Ascending aorta (tissue), 2 donors: ENCODE measurements around the gene ALOX12B. TPM values are rescaled to one million over a fixed set of nuclear protein-coding genes. Genes with fewer than 3 reads are reported as not detected.
"Not testable (repeated sequence)": the region's sequence is repeated elsewhere in the genome, so short reads cannot be mapped to it uniquely, and the experiment has no call there.

Experiments
- DNase-seq, 2 donors: peaks; one replicate each; pipeline ENCODE4 v3.0.0-alpha.2; 2019; ENCODE audit warnings: low spot score in 2 of 2
- H3K27ac ChIP-seq, 2 donors: fragments of 200-600 bp; sonication (generic); one replicate each; pipeline ENCODE4 v1.5.1; 2016 to 2017; ENCODE audit warnings: mild to moderate bottlenecking in 1 of 2
- H3K27me3 ChIP-seq: fragments of 200-600 bp; sonication (generic); one replicate; pipeline ENCODE4 v1.5.1; 2017
- H3K36me3 ChIP-seq, 2 donors: fragments of 200-600 bp; sonication (generic); one replicate each; pipeline ENCODE4 v1.5.1; 2016
- H3K4me1 ChIP-seq, 2 donors: fragments of 200-600 bp; sonication (generic); one replicate each; pipeline ENCODE4 v1.5.1; 2016 to 2017; ENCODE audit warnings: mild to moderate bottlenecking in 1 of 2
- H3K4me3 ChIP-seq, 2 donors: fragments of 200-600 bp; sonication (generic); one replicate each; pipeline ENCODE4 v1.5.1; 2016 to 2017; ENCODE audit warnings: mild to moderate bottlenecking in 1 of 2
- H3K9me3 ChIP-seq, 2 donors: fragments of 200-600 bp; sonication (generic); one replicate each; pipeline ENCODE4 v1.5.1; 2016
- intact Hi-C: fragments of 100-400 bp; cut with DNase I; formaldehyde crosslinking; loops from one replicate; pipeline ENCODE4 v1.15.1; 2023
- total RNA-seq: library from RNA; depleted of rRNA; stranded (reverse); fragments of >200 nt; gene quantifications from one replicate; pipeline ENCODE4 v1.1.0, GENCODE V29; 2016
- TF ChIP-seq, protein P1 (sequence below), 3 experiments: fragments of 200-600 bp in 2 of 3; fragments of 450-650 bp in 1 of 3; sonication (generic) in 2 of 3; IDR thresholded peaks; one replicate each; pipeline ENCODE4 v1.5.1; 2016 to 2019; ENCODE audit warnings: antibody characterized with exemption in 3 of 3, mild to moderate bottlenecking in 1 of 3, moderate library complexity in 1 of 3

Gene ALOX12B
- total RNA-seq, 1 donor from 2014 or later: not detected

- TF ChIP-seq, protein P1, sequence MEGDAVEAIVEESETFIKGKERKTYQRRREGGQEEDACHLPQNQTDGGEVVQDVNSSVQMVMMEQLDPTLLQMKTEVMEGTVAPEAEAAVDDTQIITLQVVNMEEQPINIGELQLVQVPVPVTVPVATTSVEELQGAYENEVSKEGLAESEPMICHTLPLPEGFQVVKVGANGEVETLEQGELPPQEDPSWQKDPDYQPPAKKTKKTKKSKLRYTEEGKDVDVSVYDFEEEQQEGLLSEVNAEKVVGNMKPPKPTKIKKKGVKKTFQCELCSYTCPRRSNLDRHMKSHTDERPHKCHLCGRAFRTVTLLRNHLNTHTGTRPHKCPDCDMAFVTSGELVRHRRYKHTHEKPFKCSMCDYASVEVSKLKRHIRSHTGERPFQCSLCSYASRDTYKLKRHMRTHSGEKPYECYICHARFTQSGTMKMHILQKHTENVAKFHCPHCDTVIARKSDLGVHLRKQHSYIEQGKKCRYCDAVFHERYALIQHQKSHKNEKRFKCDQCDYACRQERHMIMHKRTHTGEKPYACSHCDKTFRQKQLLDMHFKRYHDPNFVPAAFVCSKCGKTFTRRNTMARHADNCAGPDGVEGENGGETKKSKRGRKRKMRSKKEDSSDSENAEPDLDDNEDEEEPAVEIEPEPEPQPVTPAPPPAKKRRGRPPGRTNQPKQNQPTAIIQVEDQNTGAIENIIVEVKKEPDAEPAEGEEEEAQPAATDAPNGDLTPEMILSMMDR (IDR thresholded peaks at IDR 0.05): no peak
- Histone ChIP-seq H3K36me3 (no peaks in the 10 kb centered on the region), H3K27ac (no peak overlapping the region), H3K4me3 (no peak overlapping the region), H3K9me3 (no peaks in the 10 kb centered on the region), H3K27me3 (no peaks in the 10 kb centered on the region), H3K4me1 (no peaks in the 10 kb centered on the region)
- no peak for DNase-seq
- intact Hi-C loops: no loop called here
Observed at GRCh38 chr17:8032442-8032841, 55.1 kb downstream of the ALOX12B start.

DNA sequence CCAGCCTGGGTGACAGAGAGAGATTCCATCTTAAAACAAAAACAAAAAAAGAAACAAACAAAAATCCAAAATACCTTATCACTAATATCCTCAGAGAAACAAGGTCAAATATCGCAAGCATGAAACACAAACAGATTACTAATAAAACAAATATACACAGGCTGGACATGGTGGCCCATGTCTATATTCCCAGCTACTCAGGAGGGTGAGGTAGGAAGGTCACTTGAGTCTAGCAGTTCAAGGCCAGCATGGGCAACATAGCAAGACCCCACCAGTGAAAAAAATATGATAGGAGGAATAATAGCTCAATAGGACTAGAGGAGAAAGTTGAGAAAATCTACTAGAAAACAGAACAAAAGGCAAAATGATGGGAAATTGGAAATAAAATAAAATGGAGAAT, 55.6 kb downstream of the ALOX12B start:
- DNase-seq: no peak
- no peak overlapping the region for H3K27ac ChIP-seq
- no peak overlapping the region for H3K4me3 ChIP-seq
- no peaks in the 10 kb centered on the region for H3K4me1 ChIP-seq
- H3K9me3 ChIP-seq: no peaks in the 10 kb centered on the region
- TF ChIP-seq, protein P1 (IDR thresholded peaks at IDR 0.05): no peak
- intact Hi-C loops: no loop called here
- no peaks in the 10 kb centered on the region for H3K27me3 ChIP-seq
- no peaks in the 10 kb centered on the region for H3K36me3 ChIP-seq

DNA sequence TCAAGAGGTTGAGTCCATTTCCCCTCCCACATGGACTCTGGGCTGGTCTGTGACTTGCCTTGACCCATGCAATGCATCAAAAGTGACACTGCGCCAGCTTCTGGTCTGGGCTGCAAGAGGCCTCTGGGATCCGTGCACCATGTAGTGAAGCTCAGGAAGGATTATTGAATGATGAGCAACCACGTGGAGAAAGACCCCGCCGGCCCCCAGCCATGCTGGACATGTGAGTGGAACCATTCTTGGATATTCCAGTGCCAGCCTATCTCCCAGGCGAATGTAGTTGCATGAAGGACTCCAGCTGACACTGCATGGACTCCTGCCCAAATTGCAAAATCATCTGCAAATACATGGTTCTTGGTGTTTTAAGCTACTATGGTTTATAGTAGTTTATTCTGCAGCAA, 56.3 kb downstream of the ALOX12B start:
- TF ChIP-seq, protein P1 (IDR thresholded peaks at IDR 0.05): no peak
- H3K4me3 ChIP-seq: no peak overlapping the region
- H3K27ac ChIP-seq: no peak overlapping the region
- intact Hi-C loops: no loop called here
- no peaks in the 10 kb centered on the region for H3K9me3 ChIP-seq
- no peaks in the 10 kb centered on the region for H3K27me3 ChIP-seq
- DNase-seq: no peak
- no peaks in the 10 kb centered on the region for H3K4me1 ChIP-seq
- no peaks in the 10 kb centered on the region for H3K36me3 ChIP-seq

GRCh38 chr17:8029121-8029520, 58.4 kb downstream of the ALOX12B start:
- no peak overlapping the region for H3K27ac ChIP-seq
- TF ChIP-seq, protein P1 (IDR thresholded peaks at IDR 0.05): no peak
- no peak for DNase-seq
- H3K4me1 ChIP-seq: no peaks in the 10 kb centered on the region
- H3K9me3 ChIP-seq: no peaks in the 10 kb centered on the region
- intact Hi-C loops: no loop called here
- no peaks in the 10 kb centered on the region for H3K27me3 ChIP-seq
- H3K4me3 ChIP-seq: no peak overlapping the region
- no peaks in the 10 kb centered on the region for H3K36me3 ChIP-seq

DNA sequence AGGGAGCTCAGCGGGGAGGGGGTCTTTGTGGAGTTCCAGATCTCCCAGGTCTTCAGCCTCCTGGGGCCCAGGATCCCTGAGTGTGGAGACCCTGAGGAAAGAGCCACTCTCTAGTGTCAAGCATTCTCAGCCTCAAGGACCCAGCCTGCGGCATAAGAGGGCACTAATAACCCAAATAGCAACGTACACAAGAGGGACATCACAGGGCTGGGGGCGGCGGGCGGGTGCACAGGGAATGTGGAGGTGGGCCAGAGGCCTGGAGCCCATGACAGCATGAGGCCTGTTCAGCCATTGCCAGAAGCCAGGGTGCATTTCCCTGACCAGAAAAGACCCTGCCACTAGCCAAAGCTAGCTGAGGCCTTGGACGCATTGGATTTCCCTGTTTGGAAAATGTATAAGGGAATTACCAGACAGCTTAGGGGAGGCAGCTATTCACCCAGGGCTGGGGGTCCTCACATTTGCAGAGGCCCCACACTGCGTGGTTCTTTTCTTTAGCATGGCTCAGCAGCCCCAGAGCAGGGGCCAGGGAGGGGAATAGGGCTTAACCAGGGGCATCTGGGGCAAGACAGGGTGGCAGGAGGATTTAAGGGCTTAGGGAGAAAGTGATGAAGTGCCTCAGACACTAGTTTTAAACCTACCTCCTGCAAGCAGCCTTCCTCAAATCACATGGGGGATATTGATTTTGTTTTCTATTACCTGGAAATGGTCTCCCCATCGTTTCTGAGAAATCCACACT, 62.2 kb downstream of the ALOX12B start:
- no peaks in the 10 kb centered on the region for H3K4me1 ChIP-seq
- H3K4me3 ChIP-seq: no peak overlapping the region
- no peak for DNase-seq
- H3K36me3 ChIP-seq: no peaks in the 10 kb centered on the region
- TF ChIP-seq, protein P1 (IDR thresholded peaks at IDR 0.05): no peak
- H3K9me3 ChIP-seq: no peaks in the 10 kb centered on the region
- intact Hi-C loops: no loop called here
- no peaks in the 10 kb centered on the region for H3K27me3 ChIP-seq
- H3K27ac ChIP-seq: no peak overlapping the region

- H3K27ac ChIP-seq, H3K36me3 ChIP-seq, intact Hi-C loops, H3K4me3 ChIP-seq, H3K27me3 ChIP-seq, H3K4me1 ChIP-seq, H3K9me3 ChIP-seq, DNase-seq: not testable (repeated sequence)
Observed at GRCh38 chr17:8024161-8024560, 63.4 kb downstream of the ALOX12B start.

Other genes with a start within 250 kb of the ALOX12B start
- gene TMEM88, start 232.7 kb downstream of the ALOX12B start, total RNA-seq: 223 TPM
- 59.0 TPM for gene NAA38, start 230.2 kb downstream of the ALOX12B start, total RNA-seq
- 0.21 TPM for gene CYB5D1, start 229.7 kb downstream of the ALOX12B start, total RNA-seq
- gene CHD3, start 198.9 kb downstream of the ALOX12B start, total RNA-seq: 102 TPM
- 0.32 TPM for gene RNF227, start 171.4 kb downstream of the ALOX12B start, total RNA-seq
- gene KCNAB3, start 157.9 kb downstream of the ALOX12B start, total RNA-seq: not detected
- 36.0 TPM for gene TRAPPC1, start 155.8 kb downstream of the ALOX12B start, total RNA-seq
- 13.7 TPM for gene CNTROB, start 155.5 kb downstream of the ALOX12B start, total RNA-seq
- not detected for gene GUCY2D, start 85.1 kb downstream of the ALOX12B start, total RNA-seq
- gene ALOX15B, start 48.7 kb downstream of the ALOX12B start, total RNA-seq: 2.3 TPM
- gene ALOXE3, start 30.8 kb upstream of the ALOX12B start, total RNA-seq: not detected
- gene HES7, start 36.4 kb upstream of the ALOX12B start, total RNA-seq: not detected
- gene PER1, start 64.7 kb upstream of the ALOX12B start, total RNA-seq: 178 TPM
- gene VAMP2, start 75.2 kb upstream of the ALOX12B start, total RNA-seq: 28.3 TPM
- gene TMEM107, start 88.7 kb upstream of the ALOX12B start, total RNA-seq: 1.6 TPM
- gene BORCS6, start 102.5 kb upstream of the ALOX12B start, total RNA-seq: 29.5 TPM
- not detected for gene AURKB, start 122.9 kb upstream of the ALOX12B start, total RNA-seq
- gene CTC1, start 160.3 kb upstream of the ALOX12B start, total RNA-seq: 18.8 TPM
- gene PFAS, start 161.6 kb upstream of the ALOX12B start, total RNA-seq: 108 TPM
- 15.5 TPM for gene RANGRF, start 201.0 kb upstream of the ALOX12B start, total RNA-seq
- 0.53 TPM for gene SLC25A35, start 207.7 kb upstream of the ALOX12B start, total RNA-seq
- 321 TPM for gene ARHGEF15, start 222.5 kb upstream of the ALOX12B start, total RNA-seq